Measurements from ENCODE around the gene KCNE3.

- no peak for TF ChIP-seq CTCF (IDR thresholded peaks at IDR 0.05; ENCODE audit: low read length)
- no peak for TF ChIP-seq EZH2 (IDR thresholded peaks at IDR 0.05; ENCODE audit: borderline replicate concordance, low read length)
Observed at GRCh38 chr11:74507582-74507981, 40.2 kb upstream of the KCNE3 start.
